Measurements from ENCODE around the gene GARS1. TPM values are rescaled to one million over a fixed set of nuclear protein-coding genes. Genes with fewer than 3 reads are reported as not detected.
A peak's percentile ranks its signal among the peaks of the same experiment; 100 is the strongest.

The GARS1 gene
- total and polyA plus RNA-seq, 9 of the 15 experiments (the other 6 are each of a cell fraction or from before 2014, with no cell fraction given) = 142 to 769 (median 272) TPM

GRCh38 chr7:30671793-30672465, 77.3 kb downstream of the GARS1 start (continued):
- peak; percentile 72; the same call in 1 of the 2 replicates for TF ChIP-seq TEAD2 (tag; IDR thresholded peaks at IDR 0.05)
- no peak for TF ChIP-seq FOXO4 (CRISPR knock-in tag; IDR thresholded peaks at IDR 0.05)
- no peak for TF ChIP-seq FOXA1 (IDR thresholded peaks at IDR 0.05; ENCODE audit: borderline replicate concordance)
- no peak for TF ChIP-seq MGA (IDR thresholded peaks at IDR 0.05)
- no peak for TF ChIP-seq HNRNPH1 (optimal IDR thresholded peaks at IDR 0.05; ENCODE audit: low read depth, low read length)
- no peak for TF ChIP-seq PHB2 (IDR thresholded peaks at IDR 0.05; ENCODE audit: low read depth)
- no peak for TF ChIP-seq POLR3A (IDR thresholded peaks at IDR 0.05; ENCODE audit: borderline replicate concordance, extremely low read depth, insufficient read depth, insufficient read length)
- peak; percentile 36; the same call in 1 of the 2 replicates for TF ChIP-seq ATF3 (IDR thresholded peaks at IDR 0.05)
- 0 out of 2 replicates have a peak, but pooled peaks have one; percentile 60 for TF ChIP-seq ATF3 (CRISPR knock-in tag; conservative IDR thresholded peaks at IDR 0.05)
- TF ChIP-seq IRF9 (tag; IDR thresholded peaks at IDR 0.05) = peak; percentile 61; the same call in 1 of the 2 replicates
- TF ChIP-seq ZNF12 (CRISPR knock-in tag; IDR thresholded peaks at IDR 0.05) = no peak
- TF ChIP-seq ARID2 (IDR thresholded peaks at IDR 0.05) = no peak
- peak; percentile 57; the same call in 1 of the 2 replicates for TF ChIP-seq NFXL1 (CRISPR knock-in tag; IDR thresholded peaks at IDR 0.05)
